ENCODE results near the gene PHF21A. TPM values are rescaled to one million over a fixed set of nuclear protein-coding genes. Genes with fewer than 3 reads are reported as not detected.

The PHF21A gene
- total and polyA plus RNA-seq, 10 of the 15 experiments (the other 5 are each of a cell fraction or from before 2014, with no cell fraction given) = 2.6 to 37.2 (median 16.0) TPM

DNA sequence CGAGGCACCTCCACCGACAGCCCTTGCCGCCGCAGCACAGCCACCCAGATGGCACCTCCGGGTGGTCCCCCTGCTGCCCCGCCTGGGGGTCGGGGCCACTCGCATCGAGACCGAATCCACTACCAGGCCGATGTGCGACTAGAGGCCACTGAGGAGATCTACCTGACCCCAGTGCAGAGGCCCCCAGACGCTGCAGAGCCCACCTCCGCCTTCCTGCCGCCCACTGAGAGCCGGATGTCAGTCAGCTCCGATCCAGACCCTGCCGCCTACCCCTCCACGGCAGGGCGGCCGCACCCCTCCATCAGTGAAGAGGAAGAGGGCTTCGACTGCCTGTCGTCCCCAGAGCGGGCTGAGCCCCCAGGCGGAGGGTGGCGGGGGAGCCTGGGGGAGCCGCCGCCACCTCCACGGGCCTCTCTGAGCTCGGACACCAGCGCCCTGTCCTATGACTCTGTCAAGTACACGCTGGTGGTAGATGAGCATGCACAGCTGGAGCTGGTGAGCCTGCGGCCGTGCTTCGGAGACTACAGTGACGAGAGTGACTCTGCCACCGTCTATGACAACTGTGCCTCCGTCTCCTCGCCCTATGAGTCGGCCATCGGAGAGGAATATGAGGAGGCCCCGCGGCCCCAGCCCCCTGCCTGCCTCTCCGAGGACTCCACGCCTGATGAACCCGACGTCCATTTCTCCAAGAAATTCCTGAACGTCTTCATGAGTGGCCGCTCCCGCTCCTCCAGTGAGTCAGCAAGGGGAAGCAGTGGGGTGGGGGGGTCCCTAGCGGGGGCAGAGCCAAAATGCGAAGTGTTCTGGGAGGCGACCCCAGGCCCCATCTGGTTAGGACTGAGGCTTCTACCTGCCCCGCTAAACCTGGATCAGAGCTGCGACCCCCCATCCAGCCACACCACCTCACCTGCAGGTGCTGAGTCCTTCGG lies 218.5 kb downstream of the PHF21A start:
- ChIA-PET RAD21 (ENCODE audit: unreplicated experiment) (no interaction called here), SMC1A (ENCODE audit: uncharacterized antibody, unreplicated experiment) (no interaction called here), CTCF (interaction anchor here (0.5 kb wide), 1 partner anchor 28 kb away, joined by 3 read pairs; no protein-coding TSS in a partner anchor), POLR2A (no interaction called here)
- FAIRE-seq (no peak), DNase-seq (ENCODE audit: low read depth, low spot score) (no peak), ATAC-seq (no peak)
- no peaks in the 10 kb centered on the region for H3K4me1 ChIP-seq (ENCODE audit: control insufficient read depth, insufficient read depth, low read length)
- no peak overlapping the region for H3K4me3 ChIP-seq
- no peak overlapping the region for H2AFZ ChIP-seq (ENCODE audit: control insufficient read depth, low read depth, low read length)
- TF ChIP-seq IRF4 (IDR thresholded peaks at IDR 0.05; ENCODE audit: low read depth, low read length) (no peak), ZNF384 (IDR thresholded peaks at IDR 0.05; ENCODE audit: borderline replicate concordance, low read depth, low read length) (no peak), LARP7 (IDR thresholded peaks at IDR 0.05) (no peak), ZNF622 (IDR thresholded peaks at IDR 0.05) (no peak), ATF7 (IDR thresholded peaks at IDR 0.05; ENCODE audit: low read depth) (no peak), ZNF687 (IDR thresholded peaks at IDR 0.05) (no peak), CTCF (IDR thresholded peaks at IDR 0.05 in 2 of 3, conservative IDR thresholded peaks at IDR 0.05 in 1 of 3; ENCODE audit: control insufficient read depth in 2 of 3, extremely low read depth in 1 of 3, insufficient read depth in 1 of 3, low read depth in 3 of 3, low read length in 3 of 3) (no peak), FOXK2 (IDR thresholded peaks at IDR 0.05) (no peak), CBFB (IDR thresholded peaks at IDR 0.05; ENCODE audit: low read depth) (no peak), BACH1 (IDR thresholded peaks at IDR 0.05; ENCODE audit: borderline replicate concordance) (no peak), ZSCAN29 (IDR thresholded peaks at IDR 0.05) (no peak), SUZ12 (IDR thresholded peaks at IDR 0.05; ENCODE audit: unreplicated experiment) (no peak), USF1 (IDR thresholded peaks at IDR 0.05; ENCODE audit: borderline replicate concordance, extremely low read length, insufficient read depth, low read depth, low read length) (no peak), CHD1 (IDR thresholded peaks at IDR 0.05; ENCODE audit: low read depth, low read length) (no peak), MEF2A (IDR thresholded peaks at IDR 0.05; ENCODE audit: insufficient read depth, low read depth, low read length) (no peak)
- H4K20me1 ChIP-seq (ENCODE audit: control insufficient read depth, insufficient read depth) = no peaks in the 10 kb centered on the region; the same call in 1 of the 2 replicates
- no peak overlapping the region for H3K27ac ChIP-seq (ENCODE audit: control insufficient read depth, insufficient read depth)
- intact Hi-C loops (cut with micrococcal nuclease; ENCODE audit: unreplicated experiment) (no loop called here), in situ Hi-C loops (cut with MboI) (no loop called here)
- H3K79me2 ChIP-seq (ENCODE audit: control insufficient read depth, insufficient read depth, low read length) = no peaks in the 10 kb centered on the region
- no peaks in the 10 kb centered on the region for H3K9me3 ChIP-seq (replicated peaks; ENCODE audit: control insufficient read depth, insufficient read depth, low read length)
- WGBS (ENCODE audit: insufficient coverage, insufficient replicate concordance, low lambda C conversion rate, missing lambda C conversion rate) = 82% methylated on average over 52 of the region's 56 CpGs
- no peaks in the 10 kb centered on the region for H3K36me3 ChIP-seq (ENCODE audit: control insufficient read depth in 2 of 2, insufficient read depth in 2 of 2, low read length in 1 of 2)
- peaks cover 3 to 6% of the 10 kb centered on the region in 2 experiments; a peak in 3 of 4 replicates for H3K27me3 ChIP-seq (replicated peaks in 1 of 2; ENCODE audit: control insufficient read depth in 2 of 2, insufficient read depth in 2 of 2, low read length in 1 of 2)
- no TSS peak for BruUV-seq (replicated peaks)
- H3K4me2 ChIP-seq (ENCODE audit: control insufficient read depth, insufficient read depth) = no peak overlapping the region
- no peak overlapping the region for H3K9ac ChIP-seq (ENCODE audit: control insufficient read depth, insufficient read depth, low read length)

All from GM12878 (cell line).